ENCODE measurements around the gene CELA3B.
A peak's percentile ranks its signal among the peaks of the same experiment; 100 is the strongest.

Gene CELA3B

DNA sequence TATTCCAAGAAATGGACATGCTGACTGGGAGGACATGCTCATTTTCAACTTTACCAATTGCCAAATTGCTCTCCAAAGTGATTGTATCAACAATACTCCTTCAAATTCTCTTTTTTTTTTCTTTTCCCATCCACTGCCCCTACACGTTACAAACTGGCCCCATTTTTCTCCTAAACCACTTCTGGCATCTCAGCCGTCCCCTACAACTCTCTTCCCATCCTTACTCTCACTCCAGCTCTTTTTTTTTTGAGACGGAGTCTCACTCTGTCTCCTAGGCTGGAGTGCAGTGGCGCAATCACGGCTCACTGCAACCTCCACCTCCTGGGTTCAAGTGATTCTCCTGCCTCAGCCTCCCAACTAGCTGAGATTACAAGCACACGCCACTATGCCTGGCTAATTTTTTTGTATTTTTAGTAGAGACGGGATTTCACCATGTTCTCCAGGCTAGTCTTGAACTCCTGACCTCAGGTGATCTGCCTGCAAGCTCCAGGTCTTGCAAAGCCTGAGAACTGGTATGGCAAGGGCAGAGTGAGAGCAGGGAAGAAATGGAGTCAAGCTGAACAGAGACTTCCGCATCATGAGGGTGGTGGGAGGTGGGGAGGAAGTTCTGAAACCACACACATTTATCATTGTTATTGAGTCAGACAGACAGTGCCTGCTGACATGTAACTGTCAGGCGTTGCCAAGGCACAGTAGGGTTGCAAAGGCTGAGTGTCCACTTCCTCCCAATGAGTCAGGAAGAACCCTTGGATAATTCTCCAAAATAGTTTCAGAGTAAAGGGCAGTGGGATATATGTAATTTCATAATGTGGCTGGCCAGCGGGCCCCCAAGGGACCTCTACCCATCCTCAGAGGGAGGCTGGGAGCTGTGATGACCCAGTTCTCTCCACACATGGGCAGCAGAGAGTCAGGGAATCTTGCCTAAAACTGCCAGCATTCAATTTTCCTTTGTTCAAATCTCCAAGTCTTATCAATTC is 42.0 kb downstream of the CELA3B start:
- TF ChIP-seq, protein P1, sequence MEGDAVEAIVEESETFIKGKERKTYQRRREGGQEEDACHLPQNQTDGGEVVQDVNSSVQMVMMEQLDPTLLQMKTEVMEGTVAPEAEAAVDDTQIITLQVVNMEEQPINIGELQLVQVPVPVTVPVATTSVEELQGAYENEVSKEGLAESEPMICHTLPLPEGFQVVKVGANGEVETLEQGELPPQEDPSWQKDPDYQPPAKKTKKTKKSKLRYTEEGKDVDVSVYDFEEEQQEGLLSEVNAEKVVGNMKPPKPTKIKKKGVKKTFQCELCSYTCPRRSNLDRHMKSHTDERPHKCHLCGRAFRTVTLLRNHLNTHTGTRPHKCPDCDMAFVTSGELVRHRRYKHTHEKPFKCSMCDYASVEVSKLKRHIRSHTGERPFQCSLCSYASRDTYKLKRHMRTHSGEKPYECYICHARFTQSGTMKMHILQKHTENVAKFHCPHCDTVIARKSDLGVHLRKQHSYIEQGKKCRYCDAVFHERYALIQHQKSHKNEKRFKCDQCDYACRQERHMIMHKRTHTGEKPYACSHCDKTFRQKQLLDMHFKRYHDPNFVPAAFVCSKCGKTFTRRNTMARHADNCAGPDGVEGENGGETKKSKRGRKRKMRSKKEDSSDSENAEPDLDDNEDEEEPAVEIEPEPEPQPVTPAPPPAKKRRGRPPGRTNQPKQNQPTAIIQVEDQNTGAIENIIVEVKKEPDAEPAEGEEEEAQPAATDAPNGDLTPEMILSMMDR (IDR thresholded peaks at IDR 0.05; ENCODE audit: borderline replicate concordance, control extremely low read depth, extremely low read depth, insufficient read depth, missing control alignments) = peak; percentile 40
- peak; percentile 75 for DNase-seq (ENCODE audit: low spot score)
- in situ Hi-C loops (cut with MboI; ENCODE audit: low sequenced_read_pairs, unreplicated experiment) = no loop called here

- TF ChIP-seq, protein P1 (IDR thresholded peaks at IDR 0.05; ENCODE audit: borderline replicate concordance, control extremely low read depth, extremely low read depth, insufficient read depth, missing control alignments) = no peak
Measured at GRCh38 chr1:22021061-22021460, 44.2 kb downstream of the CELA3B start.

GRCh38 chr1:22024485-22025367 is 47.9 kb downstream of the CELA3B start:
- TF ChIP-seq, protein P1 (IDR thresholded peaks at IDR 0.05; ENCODE audit: borderline replicate concordance, control extremely low read depth, extremely low read depth, insufficient read depth, missing control alignments) = no peak
- in situ Hi-C loops (cut with MboI; ENCODE audit: low sequenced_read_pairs, unreplicated experiment) = no loop called here
- DNase-seq (ENCODE audit: low spot score) = peak; percentile 71

More at GRCh38 chr1:22021061-22021460, 44.2 kb downstream of the CELA3B start:
- in situ Hi-C loops (cut with MboI; ENCODE audit: low sequenced_read_pairs, unreplicated experiment) = no loop called here
- no peak for DNase-seq (ENCODE audit: low spot score)

DNA sequence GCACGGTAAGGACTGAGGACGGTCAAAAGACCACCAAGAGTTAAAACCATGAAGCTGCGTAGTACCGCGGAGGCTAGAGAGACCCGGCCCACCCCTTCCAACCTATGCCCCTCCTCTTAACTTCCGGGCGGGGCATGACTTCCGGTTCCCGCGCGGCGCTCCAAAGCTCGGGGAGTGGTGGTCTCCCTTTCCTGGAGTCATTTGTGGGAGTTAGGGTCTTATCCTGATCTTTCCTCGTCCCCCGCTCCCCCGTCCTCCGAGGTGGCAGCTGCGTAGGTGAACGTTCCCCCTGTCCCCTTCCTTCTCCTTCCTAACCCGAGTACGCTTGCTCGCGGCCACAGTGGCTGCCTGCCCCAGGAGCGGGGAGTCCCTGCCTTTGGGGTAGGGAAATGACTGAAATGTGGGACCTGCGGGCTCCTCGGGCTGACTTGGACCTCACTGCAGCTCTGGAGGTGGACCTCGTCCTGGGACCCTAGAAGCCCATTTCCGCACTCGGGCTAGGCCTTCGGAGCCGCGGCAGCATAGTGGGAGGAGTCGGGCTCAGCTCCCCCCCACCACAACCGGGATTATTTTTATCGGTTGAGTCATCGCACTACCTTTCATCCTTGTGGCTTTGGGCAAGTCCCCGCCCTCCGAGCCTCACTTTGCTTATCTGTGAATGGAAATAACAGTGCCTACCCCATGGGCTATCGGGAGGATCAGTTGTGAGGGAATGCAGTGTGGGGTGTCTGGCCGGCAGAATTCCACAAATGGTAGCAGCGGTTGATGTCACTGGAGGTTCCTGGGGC is 48.7 kb downstream of the CELA3B start:
- in situ Hi-C loops (cut with MboI; ENCODE audit: low sequenced_read_pairs, unreplicated experiment) = no loop called here
- TF ChIP-seq, protein P1 (IDR thresholded peaks at IDR 0.05; ENCODE audit: borderline replicate concordance, control extremely low read depth, extremely low read depth, insufficient read depth, missing control alignments) = no peak
- peak; percentile 81 for DNase-seq (ENCODE audit: low spot score)

DNA sequence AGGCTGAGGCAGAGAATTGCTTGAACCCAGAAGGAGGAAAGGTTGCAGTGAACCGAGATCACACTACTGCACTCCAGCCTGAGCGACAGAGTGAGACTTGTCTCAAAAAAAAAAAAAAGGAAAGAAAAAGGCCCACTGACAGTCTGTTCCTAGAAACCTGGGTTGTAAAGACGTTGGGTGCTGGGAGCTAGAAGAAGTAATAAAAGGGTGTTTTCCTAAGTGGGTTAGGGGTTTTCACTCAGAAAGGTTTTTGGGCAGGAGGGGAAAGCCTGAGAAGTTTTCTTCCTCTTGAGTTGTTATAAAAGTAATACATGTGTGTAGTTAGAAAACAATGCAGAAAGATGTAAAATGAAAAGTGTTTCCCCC is 50.1 kb downstream of the CELA3B start:
- TF ChIP-seq, protein P1 (IDR thresholded peaks at IDR 0.05; ENCODE audit: borderline replicate concordance, control extremely low read depth, extremely low read depth, insufficient read depth, missing control alignments) = no peak
- in situ Hi-C loops (cut with MboI; ENCODE audit: low sequenced_read_pairs, unreplicated experiment) = no loop called here
- no peak for DNase-seq (ENCODE audit: low spot score)

- DNase-seq (ENCODE audit: low spot score) = no peak
- TF ChIP-seq, protein P1 (IDR thresholded peaks at IDR 0.05; ENCODE audit: borderline replicate concordance, control extremely low read depth, extremely low read depth, insufficient read depth, missing control alignments) = no peak
- in situ Hi-C loops (cut with MboI; ENCODE audit: low sequenced_read_pairs, unreplicated experiment) = no loop called here
Measured at GRCh38 chr1:22030057-22030456, 53.2 kb downstream of the CELA3B start.

Data from GM13976 (cell line).